ENCODE data around the gene STIL.

GRCh38 chr1:47230692-47231300 is 83.2 kb downstream of the STIL start:
- TF ChIP-seq EZH2 (IDR thresholded peaks at IDR 0.05; ENCODE audit: borderline replicate concordance, low read length) (peak; percentile 77), CTCF (conservative IDR thresholded peaks at IDR 0.05 in 1 of 2, IDR thresholded peaks at IDR 0.05 in 1 of 2; ENCODE audit: extremely low read depth in 1 of 2, insufficient read depth in 1 of 2, low read depth in 1 of 2, low read length in 2 of 2) (no peak)
